RPMI7951 (cell line): ENCODE measurements around the gene DAAM1. TPM values are rescaled to one million over a fixed set of nuclear protein-coding genes. Genes with fewer than 3 reads are reported as not detected.

ENCODE experiments used
- DNase-seq: peaks from one replicate; pipeline ENCODE4 v3.0.0-alpha.2; 2012; ENCODE audit warnings: low read depth
- total RNA-seq: library from RNA; depleted of rRNA; stranded (reverse); fragments of >200 nt; shearing (Covaris generic); gene quantifications from 2 replicates; pipeline ENCODE4 v1.2.3, GENCODE V29; 2014

The DAAM1 gene
- total RNA-seq, 1 experiment from 2014 or later, result 27.4 TPM

DNA sequence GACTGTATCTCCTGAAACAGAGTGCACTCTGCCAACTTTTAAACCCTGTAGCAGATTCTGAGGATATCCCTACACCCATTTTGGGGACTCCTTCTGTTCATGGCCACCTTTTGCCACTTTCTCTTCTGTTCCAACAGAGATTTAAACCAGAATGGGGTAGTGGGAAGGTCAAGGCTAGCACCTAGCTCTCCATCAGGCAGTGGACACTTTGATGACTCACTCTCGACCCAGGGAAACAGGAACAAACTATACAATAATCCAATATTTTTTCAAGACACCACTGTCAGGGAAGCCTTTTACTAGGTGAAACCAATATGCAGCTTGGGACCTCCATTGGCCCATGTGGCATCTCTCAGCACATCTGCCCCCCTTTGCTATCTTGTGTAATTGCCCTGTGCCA, 103.6 kb downstream of the DAAM1 start:
- no peak for DNase-seq

GRCh38 chr14:59292921-59293534, 104.6 kb downstream of the DAAM1 start:
- DNase-seq, result no peak

DNA sequence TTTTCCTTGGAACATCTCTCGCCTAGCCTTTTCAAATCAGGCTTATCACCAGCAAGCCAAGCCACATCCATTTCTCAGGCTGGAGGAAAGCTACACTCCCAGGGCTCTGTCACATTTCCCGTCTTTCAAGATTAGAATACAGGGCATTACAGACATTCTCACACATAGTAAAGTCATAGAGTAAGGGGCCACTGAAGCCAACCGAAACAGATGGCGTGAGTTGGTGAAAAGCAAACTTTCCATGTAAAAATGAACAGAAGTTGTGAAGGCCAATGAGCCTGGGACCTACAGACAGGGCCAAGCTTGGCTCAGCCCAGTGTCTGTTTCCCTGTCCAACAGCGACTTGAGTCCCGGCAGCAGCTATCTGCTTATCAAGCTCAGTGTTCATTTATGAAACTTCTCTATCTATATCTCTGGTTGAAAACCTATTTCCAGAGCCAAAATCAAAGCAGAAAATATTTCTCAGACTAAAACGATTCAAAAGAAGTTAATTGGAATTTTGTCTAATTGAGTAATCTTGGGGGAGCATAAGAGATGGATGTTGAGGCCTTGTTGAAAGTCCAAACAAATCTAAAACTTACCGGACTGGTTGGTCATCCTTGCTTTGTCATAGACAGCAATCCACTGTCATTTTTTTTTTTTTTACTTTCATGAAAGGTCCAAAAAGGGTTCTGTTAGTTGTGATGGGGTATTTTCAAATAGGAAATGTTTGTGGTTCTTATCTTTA, 105.6 kb downstream of the DAAM1 start:
- no peak for DNase-seq

GRCh38 chr14:59294662-59294992, 106.2 kb downstream of the DAAM1 start:
- peak; percentile 33 for DNase-seq

GRCh38 chr14:59295951-59296350, 107.5 kb downstream of the DAAM1 start:
- no peak for DNase-seq

DNA sequence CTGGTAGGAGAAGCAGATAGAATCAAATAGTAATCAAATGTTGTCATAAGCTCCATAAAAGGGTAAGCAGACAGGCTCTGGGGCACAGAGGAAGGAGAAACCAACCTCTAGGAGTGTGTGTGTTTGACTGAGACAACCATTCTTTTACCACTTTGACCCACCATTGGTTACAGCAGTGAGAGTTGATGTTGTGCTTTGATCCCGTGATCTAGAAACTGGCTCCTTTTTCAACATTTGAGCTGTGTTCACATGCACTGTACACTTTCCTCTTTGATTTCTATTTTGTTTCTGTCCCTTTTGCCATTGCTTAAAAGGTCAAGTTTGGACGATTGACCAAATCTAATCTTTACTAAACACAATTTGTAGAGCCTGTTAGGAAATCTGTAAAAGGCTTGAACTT, 108.0 kb downstream of the DAAM1 start:
- DNase-seq, result no peak

DNA sequence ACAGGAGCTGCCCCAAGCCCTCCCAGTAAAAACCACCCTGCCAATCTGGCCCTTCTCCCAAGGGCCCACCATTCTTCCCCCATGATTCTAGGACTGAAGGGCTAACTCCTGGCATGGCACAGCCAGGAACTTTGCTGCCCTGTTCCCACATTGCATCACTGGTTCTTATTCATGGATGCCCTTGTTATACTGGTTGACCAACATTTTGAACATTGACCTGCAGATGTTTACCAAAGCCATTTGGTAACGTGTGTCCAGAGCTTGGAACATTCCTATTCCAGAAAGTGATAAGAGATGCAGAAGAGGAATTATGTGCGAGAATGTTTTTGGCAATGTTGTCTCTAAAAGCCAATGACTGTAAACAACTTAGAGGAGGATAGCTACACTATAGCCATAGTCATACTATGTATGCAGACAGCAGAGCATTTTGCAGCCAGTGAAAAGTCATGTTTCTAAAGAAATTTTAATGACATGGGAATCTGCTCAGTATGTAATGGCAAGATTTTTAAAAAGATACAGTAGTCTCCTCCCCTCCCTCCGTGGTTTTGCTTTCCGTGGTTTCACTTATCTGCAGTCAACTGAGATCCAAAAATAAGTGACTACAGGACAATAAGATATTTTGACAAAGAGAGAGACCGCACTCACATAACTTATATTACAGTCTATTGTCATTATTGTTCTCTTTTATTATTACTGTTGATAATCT, 108.8 kb downstream of the DAAM1 start:
- DNase-seq, result no peak

- DNase-seq, result no peak
These were observed 111.3 kb downstream of the DAAM1 start for GRCh38 chr14:59299731-59300130.

- no peak for DNase-seq
These were observed 112.9 kb downstream of the DAAM1 start for GRCh38 chr14:59301354-59301753.

GRCh38 chr14:59302313-59302712, 113.8 kb downstream of the DAAM1 start:
- no peak for DNase-seq

DNA sequence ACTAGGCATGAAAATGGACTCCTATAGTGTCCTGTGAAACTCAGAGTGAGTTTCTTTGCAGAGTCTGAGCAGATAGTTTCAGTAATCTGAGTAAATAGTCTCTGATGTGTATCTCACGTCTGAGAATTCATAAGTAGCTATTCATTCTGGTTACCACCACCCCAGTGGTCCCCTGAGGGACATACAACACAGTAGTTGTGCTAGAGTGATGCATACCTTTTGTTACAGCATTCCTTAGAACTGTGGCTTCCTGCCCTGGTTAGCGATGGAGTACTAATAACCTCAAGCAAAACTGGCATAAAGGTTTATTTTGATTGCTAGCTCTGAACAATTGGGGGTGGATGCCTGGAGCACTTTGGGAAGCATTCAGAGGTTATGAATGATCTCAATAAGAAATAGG, 114.7 kb downstream of the DAAM1 start:
- DNase-seq, result peak; percentile 57

DNA sequence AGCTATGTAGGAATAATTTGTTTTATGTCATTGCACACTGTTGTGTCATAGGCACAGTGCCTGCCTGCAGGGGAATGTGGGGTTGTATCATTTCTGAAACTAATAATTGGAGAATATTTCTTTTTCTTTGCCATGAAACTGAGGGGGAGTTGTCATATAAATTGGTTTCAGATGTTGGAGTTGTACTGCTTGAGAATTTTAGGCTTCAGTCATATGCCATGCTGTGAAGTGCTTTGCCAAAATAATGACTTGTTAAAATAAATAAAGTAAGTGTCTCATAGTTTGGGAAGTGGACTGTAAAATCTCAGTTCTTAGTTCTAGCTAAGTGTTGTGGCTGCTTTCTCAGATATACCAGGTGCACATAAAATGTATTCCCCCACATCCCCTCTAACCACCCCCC, 116.8 kb downstream of the DAAM1 start:
- peak; percentile 43 for DNase-seq

- no peak for DNase-seq
These were observed 117.5 kb downstream of the DAAM1 start for GRCh38 chr14:59305836-59306555.

DNA sequence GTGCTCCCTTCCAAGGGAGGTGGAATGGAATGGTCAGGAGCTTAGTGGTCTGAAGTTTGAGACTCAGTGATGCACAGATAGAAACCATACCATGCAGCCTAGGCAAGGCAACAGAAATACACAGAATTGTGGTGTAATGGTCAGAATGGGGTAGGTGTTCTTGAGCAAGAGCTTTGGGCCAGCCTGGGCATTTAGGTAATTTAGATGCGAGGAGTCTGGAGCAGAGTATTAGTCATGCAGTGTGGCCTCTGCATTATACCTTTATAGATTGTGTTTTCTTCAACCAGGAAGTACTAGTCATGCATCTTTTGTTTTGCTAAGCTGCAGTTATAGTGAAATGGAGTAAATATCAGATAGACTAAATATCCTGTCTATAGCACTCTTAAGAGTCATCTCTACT, 118.3 kb downstream of the DAAM1 start:
- peak; percentile 51 for DNase-seq

DNA sequence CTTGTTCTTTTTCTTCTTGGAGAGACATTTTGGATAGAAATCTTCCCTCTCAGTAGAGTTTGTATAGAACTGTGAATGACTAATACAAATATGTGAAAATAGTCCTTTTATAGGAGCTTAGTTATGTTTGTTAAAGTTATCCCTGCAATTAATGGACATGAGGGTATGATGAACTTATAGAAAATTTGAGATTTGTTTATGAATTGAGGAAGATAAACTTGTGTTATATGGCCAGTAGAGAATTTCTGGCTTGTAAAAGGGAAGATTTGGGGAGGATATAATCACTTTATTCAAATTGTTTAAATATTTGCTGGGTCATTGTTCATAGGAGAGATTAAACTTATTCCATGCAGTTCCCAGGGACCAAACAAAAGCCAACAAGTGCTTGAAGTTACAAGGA, 119.6 kb downstream of the DAAM1 start:
- no peak for DNase-seq

DNA sequence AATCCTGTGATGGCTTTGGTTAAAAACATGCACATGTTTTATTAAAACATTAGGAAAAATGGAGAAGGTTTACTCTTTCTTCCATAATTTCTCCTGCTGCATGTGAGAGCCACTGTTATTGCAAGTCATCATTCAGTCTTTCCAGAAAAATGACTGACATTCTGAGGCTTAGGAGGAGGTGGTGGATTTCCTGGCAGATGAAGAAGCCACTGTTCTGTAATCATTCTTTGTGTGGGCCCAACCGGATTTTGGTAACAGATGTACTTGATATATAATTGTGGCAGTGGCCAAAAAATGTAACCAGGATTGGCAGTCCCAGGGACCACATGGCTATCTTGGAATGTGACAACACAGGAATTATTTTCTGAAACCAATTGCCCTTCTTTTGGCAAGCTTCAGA, 120.2 kb downstream of the DAAM1 start:
- peak; percentile 33 for DNase-seq

GRCh38 chr14:59309291-59309900, 120.9 kb downstream of the DAAM1 start:
- DNase-seq, result no peak

- DNase-seq, result peak; percentile 64
These were observed 122.2 kb downstream of the DAAM1 start for GRCh38 chr14:59310633-59311032.

DNA sequence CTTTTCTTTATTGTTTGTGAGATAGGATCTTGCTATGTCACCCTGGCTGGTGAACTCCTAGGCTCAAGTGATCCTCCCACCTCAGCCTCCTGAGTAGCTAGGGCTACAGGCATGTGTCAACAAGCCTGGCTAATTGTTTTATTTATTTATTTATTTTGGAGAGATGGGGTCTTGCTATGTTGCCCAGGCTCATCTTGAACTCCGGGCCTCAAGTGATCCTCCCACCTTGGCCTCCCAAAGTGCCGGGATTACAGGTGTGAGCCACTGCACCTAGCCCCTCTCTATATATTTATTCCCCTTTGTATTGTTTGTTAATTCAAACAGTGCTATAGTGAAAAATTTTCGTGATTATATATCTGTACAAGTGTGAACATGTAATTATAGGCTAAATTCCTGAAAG, 123.3 kb downstream of the DAAM1 start:
- DNase-seq, result no peak

DNA sequence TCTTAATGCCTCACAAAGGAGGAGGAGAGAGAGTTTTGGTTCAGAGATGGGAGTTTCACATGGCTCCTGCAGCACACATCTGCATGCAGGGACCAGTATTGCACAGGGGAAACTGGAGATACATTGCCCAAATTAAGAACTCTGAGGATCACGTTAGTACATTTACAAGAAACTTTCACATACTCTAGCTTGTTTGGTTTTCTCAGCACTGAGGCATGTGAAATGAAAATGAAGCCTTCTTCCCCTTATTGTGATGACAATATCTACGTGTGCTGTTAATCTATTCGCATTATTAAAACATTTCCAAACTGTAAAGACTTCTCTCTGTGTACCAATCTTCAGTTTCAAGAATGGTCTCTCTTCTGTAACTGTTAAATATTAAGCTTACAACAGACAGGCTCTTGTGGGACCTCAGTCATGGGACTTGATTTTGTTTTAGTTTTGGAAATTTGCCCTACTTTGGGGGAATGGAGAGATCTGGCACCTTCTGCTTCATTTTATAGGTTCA, 124.7 kb downstream of the DAAM1 start:
- no peak for DNase-seq

DNA sequence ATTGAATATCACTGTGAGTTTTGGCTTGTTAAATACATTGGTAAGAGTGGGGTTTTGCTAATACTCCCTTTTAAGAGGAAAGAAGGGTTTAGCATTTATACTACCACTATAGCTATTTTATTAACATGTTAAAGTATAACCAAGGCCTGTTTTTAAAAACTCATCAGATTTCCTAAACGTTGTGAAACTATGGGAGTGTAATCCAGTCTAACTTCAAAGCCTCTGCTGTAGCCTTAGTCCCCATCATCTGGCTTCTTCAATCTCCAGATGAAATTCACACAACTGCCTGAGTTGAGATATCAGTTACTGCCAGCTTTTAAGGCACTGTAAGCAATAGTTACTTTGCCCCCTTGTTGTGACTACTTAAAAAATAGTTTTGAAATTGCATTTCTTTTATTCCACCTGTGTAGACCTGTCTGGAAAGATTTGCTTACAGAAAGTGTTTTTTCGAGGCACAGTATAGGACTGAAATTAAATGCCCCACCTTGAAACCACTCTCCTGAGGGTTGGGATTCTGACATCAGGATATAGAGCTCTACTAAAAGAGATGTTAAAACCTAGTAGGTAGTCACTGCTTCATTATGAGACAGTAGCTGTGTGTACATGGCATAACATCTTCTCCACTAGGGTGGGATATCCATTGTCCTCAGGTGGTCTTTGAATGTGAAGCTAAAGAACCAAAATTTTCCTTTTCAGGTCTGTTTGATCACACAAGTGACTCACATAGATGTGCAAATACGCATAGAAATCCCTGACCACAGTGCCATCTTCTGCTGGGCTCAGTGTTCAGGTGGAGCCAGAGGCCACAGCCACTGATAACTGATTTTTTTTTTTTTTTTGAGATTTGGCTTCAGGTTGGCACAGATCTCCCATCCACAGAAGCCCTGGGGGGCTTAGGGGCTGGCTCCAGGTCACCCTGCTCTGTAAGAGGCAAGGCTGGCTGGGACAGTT, 125.5 kb downstream of the DAAM1 start:
- DNase-seq, result no peak
